Cortex of kidney (tissue), 1 donor: ENCODE data around the gene ZNF672.
"Not testable (repeated sequence)": the region's sequence is repeated elsewhere in the genome, so short reads cannot be mapped to it uniquely, and the experiment has no call there.

Experiments used
- DNase-seq: peaks from one replicate; lab custom pipeline; 2025; lab: John Stamatoyannopoulos, UW

Gene ZNF672

DNA sequence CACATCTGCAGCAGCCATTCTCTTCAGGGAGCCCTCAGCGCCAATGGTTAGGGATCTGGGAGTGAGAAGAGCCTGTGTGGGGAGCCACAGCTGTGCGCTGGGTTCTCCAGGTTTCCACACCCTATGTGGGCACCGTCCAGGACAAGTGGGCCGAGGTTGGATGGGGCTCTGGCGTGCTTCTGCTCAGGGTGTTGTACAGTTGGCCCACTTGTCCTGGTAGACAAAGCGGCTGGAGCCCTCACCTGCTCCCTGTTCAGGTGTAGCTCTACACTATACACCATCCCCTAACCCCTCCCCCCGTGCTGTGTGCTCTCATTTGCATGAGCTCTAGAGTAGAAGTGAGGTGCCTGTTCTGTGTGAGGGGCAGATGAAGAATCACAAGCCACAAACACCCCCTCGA is 24.5 kb upstream of the ZNF672 start:
- no peak for DNase-seq

- DNase-seq = no peak
Measured at GRCh38 chr1:248814351-248814750, 23.7 kb upstream of the ZNF672 start.

GRCh38 chr1:248815407-248816034 is 22.5 kb upstream of the ZNF672 start:
- no peak for DNase-seq

DNA sequence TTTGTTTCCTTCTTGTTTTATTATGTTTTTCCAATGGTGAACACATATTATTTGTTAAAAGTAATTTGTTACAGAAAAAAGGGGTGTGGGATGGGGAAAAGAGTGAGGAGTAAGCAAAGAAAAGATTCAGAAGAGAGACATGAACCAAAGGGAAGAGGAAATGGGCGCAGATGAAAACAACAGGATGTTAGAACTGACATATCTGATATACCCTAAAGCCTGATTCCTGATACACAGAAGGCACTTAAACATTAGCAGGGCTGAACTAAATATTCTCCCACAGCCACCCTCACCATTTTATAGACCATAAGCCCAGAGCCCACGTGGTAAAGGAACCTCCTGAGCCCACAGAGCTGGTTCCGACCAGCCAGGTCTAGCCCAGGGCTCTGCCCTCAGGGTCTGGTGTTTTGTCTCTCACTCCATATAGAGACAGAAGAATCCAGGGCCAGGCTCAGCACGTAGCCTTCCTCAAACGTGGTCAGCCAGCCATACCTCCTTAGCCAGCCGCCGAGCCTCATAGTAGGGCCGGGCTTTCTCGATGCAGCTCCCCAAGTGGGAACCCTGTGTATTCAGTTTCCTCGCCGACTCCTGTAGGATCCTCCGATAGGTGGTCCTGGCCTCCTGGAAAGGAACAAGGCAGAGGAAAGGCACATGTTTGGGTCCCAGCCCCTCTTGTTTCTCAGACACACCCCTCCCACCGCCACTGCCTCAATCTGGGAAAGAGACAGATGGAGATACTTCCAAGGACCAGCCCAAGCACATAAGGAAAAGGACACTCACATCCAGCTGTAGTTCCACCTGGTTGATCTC is 21.8 kb upstream of the ZNF672 start:
- DNase-seq = no peak

DNA sequence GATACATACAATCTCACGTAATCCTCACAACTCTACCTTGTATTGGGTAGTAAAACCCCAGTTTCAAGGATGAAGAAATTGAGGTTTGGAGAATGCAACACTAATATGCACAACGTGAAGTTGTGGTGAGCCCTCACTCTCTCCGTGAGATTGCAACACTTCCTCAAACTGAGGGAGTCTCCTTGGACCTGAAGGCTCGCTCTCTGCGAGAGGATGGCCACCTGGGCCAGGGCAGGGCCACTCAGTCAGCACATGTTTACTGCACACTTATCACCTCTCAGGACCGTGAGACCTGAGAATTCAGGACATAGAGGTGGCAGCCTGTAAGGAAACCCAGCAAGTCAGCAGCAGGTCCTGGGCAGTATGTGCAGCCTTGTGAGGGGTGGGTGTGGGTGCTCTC is 21.0 kb upstream of the ZNF672 start:
- DNase-seq = no peak

GRCh38 chr1:248818505-248819374 is 19.3 kb upstream of the ZNF672 start:
- DNase-seq = no peak

DNA sequence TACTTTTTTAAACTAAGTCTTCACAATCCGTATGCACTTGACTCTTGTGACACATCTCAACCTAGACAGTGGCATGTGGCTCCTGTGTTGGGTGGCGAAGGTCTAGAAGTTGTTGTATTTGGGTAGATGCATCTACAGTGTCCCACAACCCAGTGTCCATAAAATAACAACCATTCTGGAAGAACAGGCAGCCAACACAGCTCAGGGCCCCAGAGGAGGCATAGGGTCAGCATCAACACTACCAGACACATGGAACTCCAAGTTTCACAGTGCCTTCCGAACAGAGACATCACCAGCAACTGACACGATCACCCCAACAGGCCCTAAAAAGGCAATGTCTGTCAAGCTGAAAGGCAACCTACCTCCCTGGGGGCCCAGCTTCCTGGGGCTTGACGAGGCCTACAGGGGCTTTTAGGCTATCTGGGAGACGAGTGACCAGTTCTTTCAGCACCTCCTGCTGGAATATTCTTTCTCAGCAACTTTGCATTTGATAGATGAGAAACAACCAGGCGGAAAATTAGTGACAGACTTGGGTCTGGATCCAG is 17.9 kb upstream of the ZNF672 start:
- no peak for DNase-seq

DNA sequence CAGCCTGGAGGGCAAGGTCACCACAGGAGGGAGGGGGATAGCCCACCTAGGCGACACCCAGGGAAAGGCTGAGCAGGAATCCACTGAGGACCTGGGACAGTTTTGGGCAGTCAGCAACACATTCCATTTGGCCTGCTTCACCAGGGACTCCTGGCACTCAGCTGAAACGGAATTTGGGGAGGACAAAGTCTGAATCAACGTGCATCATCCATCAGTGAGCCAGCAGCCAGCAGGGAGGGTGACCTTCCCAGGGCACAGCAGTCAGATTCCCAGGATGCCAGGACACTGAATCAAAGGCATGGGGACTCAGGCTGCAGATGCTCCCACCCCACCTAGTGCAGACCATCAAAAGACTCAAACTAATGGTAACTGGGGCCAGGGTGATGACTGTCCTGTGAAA is 16.9 kb upstream of the ZNF672 start:
- no peak for DNase-seq

DNA sequence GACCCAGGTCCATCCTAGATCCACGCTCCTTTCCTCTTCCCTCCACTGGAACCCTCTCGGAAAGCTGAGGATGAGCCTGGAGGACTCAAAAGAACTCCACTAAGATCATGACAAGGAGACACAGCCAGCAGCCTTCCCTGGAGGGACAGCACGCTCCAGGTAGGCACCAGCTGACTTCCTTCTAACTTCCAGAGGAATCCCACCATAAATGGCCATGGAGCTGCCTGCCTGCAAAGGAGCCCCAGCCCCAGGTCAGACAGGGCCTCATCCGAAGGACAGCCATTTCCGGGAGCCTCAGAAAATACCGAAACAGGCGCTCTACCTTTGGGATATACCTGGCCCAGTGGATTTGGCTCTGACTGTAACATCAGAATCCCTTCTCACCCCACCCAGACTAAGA is 16.4 kb upstream of the ZNF672 start:
- no peak for DNase-seq

- DNase-seq = no peak
Measured at GRCh38 chr1:248822148-248823032, 15.6 kb upstream of the ZNF672 start.

- DNase-seq = no peak
Measured at GRCh38 chr1:248823517-248824001, 14.5 kb upstream of the ZNF672 start.

DNA sequence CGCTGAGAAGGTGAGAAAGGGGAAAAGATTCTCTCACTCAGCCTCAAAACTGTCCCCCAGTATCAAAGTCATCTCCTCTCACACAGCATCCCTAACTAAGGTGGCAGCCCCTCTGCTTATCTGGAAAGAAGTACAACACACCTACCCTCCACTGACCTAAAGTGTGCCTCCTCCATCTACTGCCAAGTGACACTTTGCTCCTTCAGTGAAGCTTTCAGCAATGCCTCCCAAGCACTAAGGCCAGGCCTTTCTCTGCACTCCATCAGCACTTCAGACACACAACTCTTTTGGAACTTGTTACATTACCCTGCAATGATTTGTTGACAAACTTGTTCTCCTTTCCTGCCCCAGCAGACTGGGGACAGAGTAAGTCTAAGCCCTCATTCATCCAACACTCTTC is 13.7 kb upstream of the ZNF672 start:
- DNase-seq = no peak

GRCh38 chr1:248824701-248825100 is 13.3 kb upstream of the ZNF672 start:
- DNase-seq = no peak

- DNase-seq = no peak
Measured at GRCh38 chr1:248825136-248825535, 12.9 kb upstream of the ZNF672 start.

DNA sequence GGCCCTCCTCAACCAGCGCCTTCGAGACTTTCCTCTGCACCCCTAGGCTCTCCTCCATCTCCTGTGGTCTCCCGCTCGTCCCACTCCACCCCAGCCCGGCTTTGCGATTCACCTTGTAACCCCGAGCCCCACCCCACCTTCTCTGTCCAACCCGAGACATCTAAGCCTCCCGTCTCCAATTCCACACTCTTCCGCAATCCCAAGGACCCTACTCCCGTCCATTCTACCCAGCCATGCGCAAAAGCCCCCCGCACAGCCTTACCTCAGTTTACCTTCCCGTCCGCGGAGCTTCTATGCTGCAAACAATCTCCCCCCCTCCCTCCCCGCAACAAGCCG is 12.5 kb upstream of the ZNF672 start:
- no peak for DNase-seq

- DNase-seq = peak; percentile 21
Measured at GRCh38 chr1:248825909-248826760, 11.9 kb upstream of the ZNF672 start, which contains the start of gene SH3BP5L. Gene SH3BP5L, minus strand, starts transcription at chr1:248825915. Its CDS starts 980 bp downstream, at chr1:248824935.

GRCh38 chr1:248828845-248829244 is 9.2 kb upstream of the ZNF672 start:
- DNase-seq = no peak

DNA sequence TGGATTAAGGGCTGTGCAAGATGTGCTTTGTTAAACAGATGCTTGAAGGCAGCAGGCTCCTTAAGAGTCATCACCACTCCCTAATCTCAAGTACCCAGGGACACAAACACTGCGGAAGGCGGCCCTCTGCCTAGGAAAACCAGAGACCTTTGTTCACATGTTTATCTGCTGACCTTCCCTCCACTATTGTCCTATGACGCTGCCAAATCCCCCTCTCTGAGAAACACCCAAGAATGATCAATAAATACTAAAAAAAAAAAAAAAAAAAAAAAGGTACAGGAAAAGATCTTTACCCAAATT is 7.4 kb upstream of the ZNF672 start:
- DNase-seq = not testable (repeated sequence)

- DNase-seq = no peak
Measured at GRCh38 chr1:248831842-248832241, 6.2 kb upstream of the ZNF672 start.

DNA sequence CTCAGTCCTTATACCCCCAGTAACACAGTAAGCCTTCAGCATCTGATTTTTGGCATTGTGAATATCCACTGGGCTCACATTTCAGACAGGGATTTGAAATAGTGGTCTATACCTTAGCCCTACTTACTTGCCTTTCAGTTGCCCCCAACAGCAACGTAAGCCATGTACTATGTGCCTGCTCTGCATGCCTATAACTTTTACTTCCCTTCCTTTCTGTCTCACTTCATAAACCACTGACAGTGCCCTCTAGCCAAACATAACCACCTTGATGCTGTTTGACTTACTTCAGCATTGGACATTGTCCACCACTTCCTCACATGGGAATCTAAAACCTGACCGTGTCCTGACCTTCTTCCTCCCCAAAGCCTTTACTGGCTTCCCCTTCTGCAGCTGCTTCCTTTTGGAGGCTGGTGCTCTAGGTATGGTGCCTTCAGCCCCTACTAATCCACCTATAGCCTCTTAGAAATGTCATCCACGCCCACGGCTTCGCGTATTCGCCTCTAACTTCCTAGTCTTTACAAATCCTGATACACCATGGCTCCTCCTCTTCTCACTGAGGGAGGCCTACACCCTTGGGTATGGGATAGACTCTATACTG is 3.6 kb upstream of the ZNF672 start:
- no peak for DNase-seq
